HEK293T (cell line): ENCODE data around the gene TBX5.

Experiments
- CTCF ChIA-PET: fragments of 350-600 bp; formaldehyde crosslinking; extraction: SDS; loops from one replicate; lab custom pipeline; 2021; ENCODE audit warnings: antibody characterized with exemption, inconsistent platforms; lab: Yijun Ruan, JAX
- POLR2A ChIA-PET: fragments of 350-600 bp; formaldehyde crosslinking; extraction: SDS; loops from one replicate; lab custom pipeline; 2020; ENCODE audit warnings: antibody characterized with exemption, inconsistent platforms; lab: Yijun Ruan, JAX
- DNase-seq: peaks from one replicate; pipeline ENCODE4 v3.0.0; 2012; ENCODE audit warnings: mixed read lengths; ENCODE audit errors: extremely low spot score
- ARNT ChIP-seq: fragments of 450-650 bp; IDR thresholded peaks from 2 replicates; pipeline ENCODE4 v1.6.1; 2017; ENCODE audit warnings: mild to moderate bottlenecking
- BHLHE40 ChIP-seq: fragments of 450-650 bp; IDR thresholded peaks from 2 replicates; pipeline ENCODE4 v1.6.1; 2016; ENCODE audit warnings: mild to moderate bottlenecking, moderate library complexity, borderline replicate concordance
- CTBP1 ChIP-seq: fragments of 450-650 bp; IDR thresholded peaks from 2 replicates; pipeline ENCODE4 v1.6.1; 2016; ENCODE audit warnings: borderline replicate concordance
- ELF4 ChIP-seq: fragments of 450-650 bp; IDR thresholded peaks from 2 replicates; pipeline ENCODE4 v1.6.1; 2017; ENCODE audit warnings: antibody characterized with exemption
- FOXA1 ChIP-seq: fragments of 450-650 bp; IDR thresholded peaks from 2 replicates; pipeline ENCODE4 v1.6.1; 2016; ENCODE audit warnings: mild to moderate bottlenecking
- FOXK2 ChIP-seq: fragments of 450-650 bp; IDR thresholded peaks from 2 replicates; pipeline ENCODE4 v1.6.1; 2016; ENCODE audit warnings: mild to moderate bottlenecking
- FOXM1 ChIP-seq: fragments of 450-650 bp; IDR thresholded peaks from 2 replicates; pipeline ENCODE4 v1.6.1; 2017; ENCODE audit warnings: mild to moderate bottlenecking, borderline replicate concordance
- HDGF ChIP-seq: fragments of 450-650 bp; IDR thresholded peaks from 2 replicates; pipeline ENCODE4 v1.6.1; 2017; ENCODE audit warnings: antibody characterized with exemption, borderline replicate concordance
- L3MBTL2 ChIP-seq: fragments of 450-650 bp; conservative IDR thresholded peaks from 2 replicates; pipeline ENCODE4 v1.6.1; 2016; ENCODE audit warnings: mild to moderate bottlenecking
- LEF1 ChIP-seq: fragments of 450-650 bp; IDR thresholded peaks from 2 replicates; pipeline ENCODE4 v1.6.1; 2017; ENCODE audit warnings: mild to moderate bottlenecking, borderline replicate concordance
- NFRKB ChIP-seq: fragments of 450-650 bp; IDR thresholded peaks from 2 replicates; pipeline ENCODE4 v1.6.1; 2016; ENCODE audit warnings: mild to moderate bottlenecking, moderate library complexity
- SP1 ChIP-seq: fragments of 450-650 bp; IDR thresholded peaks from 2 replicates; pipeline ENCODE4 v1.6.1; 2017
- SUZ12 ChIP-seq: fragments of 450-650 bp; IDR thresholded peaks from 2 replicates; pipeline ENCODE4 v1.6.1; 2016; ENCODE audit warnings: mild to moderate bottlenecking
- TARDBP ChIP-seq: fragments of 450-650 bp; IDR thresholded peaks from 2 replicates; pipeline ENCODE4 v1.6.1; 2016
- ZNF384 ChIP-seq: fragments of 450-650 bp; IDR thresholded peaks from 2 replicates; pipeline ENCODE4 v1.6.1; 2016
- TF ChIP-seq, protein P1 (sequence below): fragments of 450-650 bp; IDR thresholded peaks from 2 replicates; pipeline ENCODE4 v1.6.1; 2016

The TBX5 gene

DNA sequence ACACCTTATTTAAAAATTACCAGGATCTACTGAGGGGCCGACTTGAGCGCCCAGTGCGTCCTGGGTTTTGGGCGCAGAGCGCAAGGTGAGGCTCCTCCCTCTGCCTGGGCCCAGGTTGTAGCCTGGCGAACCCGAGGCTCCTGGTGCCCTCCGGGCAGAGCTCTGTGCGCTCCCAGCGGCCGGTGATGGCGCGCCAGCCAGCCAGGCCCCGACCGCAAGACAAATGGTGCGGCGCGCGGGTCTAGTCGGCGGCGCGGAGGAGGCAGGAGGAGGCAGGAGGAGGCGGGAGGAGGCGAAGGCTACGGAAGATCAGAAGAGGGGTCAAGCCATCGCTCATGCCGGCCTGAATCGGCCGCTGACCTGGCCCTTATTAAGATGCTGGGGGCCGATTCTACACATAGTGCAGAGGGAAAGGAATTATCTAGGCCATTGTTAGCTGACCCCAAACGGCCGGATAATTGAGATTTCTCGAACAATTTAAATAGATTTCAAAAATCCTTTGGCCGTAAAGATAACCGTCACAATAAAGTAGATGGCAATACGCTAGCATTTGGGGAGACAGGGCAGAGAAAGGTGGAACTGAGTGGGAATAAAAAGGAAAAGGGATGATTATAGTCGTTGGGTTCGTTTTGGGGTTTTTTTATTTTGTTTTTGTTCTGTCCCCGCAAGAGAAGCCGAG is 2.8 kb downstream of the TBX5 start:
- ChIA-PET POLR2A (no interaction called here), CTCF (no interaction called here)
- DNase-seq, result no peak

DNA sequence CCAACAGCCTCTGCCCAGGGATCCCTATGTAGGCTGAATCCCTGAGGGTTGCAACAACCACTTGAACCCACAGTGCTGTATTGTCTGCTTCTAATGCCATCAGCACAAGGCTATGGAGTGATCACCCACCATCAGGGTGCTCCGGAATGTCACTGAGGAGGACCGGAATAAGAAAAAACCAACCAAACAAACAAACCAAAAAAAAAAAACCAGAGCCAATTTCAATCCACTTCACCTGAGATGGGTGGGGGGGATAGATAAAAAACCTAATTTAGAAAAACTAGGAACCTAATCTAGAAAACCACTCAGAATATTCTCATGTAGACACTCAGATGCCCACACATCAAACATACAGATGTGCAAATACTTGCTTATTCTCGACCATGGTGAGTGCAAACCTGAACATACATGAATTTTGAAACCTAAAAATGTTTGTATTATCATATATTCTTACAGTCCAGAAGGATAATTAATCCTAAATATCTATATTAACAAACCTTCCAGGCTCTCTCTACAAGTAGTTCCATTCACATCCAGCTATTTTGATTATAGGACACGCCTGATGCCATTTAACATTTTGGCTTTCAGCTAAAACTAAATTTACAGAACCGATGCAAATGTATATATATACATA is 3.7 kb downstream of the TBX5 start:
- CTCF ChIA-PET, result no interaction called here

More for the DNA sequence above, 2.8 kb downstream of the TBX5 start:
- TF ChIP-seq, protein P1, sequence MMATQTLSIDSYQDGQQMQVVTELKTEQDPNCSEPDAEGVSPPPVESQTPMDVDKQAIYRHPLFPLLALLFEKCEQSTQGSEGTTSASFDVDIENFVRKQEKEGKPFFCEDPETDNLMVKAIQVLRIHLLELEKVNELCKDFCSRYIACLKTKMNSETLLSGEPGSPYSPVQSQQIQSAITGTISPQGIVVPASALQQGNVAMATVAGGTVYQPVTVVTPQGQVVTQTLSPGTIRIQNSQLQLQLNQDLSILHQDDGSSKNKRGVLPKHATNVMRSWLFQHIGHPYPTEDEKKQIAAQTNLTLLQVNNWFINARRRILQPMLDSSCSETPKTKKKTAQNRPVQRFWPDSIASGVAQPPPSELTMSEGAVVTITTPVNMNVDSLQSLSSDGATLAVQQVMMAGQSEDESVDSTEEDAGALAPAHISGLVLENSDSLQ, result no peak
- TF ChIP-seq SUZ12, result no peak
- no peak for TF ChIP-seq BHLHE40
- no peak for TF ChIP-seq TARDBP
- no peak for TF ChIP-seq HDGF
- no peak for TF ChIP-seq FOXK2
- TF ChIP-seq ARNT, result no peak
- TF ChIP-seq ELF4, result no peak
- no peak for TF ChIP-seq LEF1
- no peak for TF ChIP-seq FOXA1
- TF ChIP-seq SP1, result no peak
- TF ChIP-seq L3MBTL2, result no peak
- no peak for TF ChIP-seq FOXM1
- TF ChIP-seq CTBP1, result no peak
- no peak for TF ChIP-seq NFRKB

DNA sequence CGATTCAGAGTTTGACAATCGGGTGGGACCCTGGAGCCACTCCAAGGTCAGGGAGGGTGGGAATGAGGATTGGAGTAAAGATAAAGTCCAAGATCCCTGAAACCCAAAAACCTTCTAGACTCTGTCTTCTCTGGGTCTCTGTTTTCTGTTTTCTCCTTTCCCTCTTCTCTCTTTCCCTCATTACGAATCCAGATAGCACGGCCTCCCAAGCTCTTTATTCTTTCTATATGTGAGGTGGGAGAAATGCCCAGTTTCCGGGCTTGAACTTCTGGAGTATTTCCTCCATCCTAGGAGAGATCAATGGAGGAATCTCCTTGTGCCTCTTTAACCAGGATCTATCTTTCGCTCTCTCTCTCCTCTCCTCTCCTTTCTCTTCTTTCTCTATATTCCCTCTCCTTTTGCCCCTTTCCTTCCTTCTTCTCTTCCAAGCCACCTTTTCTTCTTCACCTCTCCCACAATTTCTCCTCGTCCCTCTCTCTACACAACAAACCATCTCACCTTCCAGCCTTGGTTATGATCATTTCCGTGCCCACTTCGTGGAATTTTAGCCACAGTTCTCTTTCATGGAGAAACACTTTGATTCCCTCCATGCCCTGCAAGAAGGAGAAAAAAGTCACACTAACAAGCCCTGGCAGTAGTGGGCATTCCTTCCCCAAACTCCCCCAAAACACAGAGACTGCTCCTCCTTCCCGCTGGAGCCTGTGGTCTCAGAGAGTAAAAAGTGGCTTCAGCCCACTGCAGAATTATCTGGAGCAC is 4.4 kb downstream of the TBX5 start:
- POLR2A ChIA-PET, result no interaction called here
- CTCF ChIA-PET, result interaction anchor here (0.6 kb wide), 1 partner anchor 800 kb away, joined by 3 read pairs; no protein-coding TSS in a partner anchor
- no peak for DNase-seq
- TF ChIP-seq HDGF, result no peak
- TF ChIP-seq, protein P1, result no peak
- TF ChIP-seq L3MBTL2, result no peak
- no peak for TF ChIP-seq FOXA1
- TF ChIP-seq ZNF384, result no peak
- TF ChIP-seq ARNT, result no peak
- no peak for TF ChIP-seq SUZ12
- TF ChIP-seq FOXM1, result no peak
- no peak for TF ChIP-seq TARDBP
- no peak for TF ChIP-seq LEF1
- TF ChIP-seq BHLHE40, result no peak
- TF ChIP-seq CTBP1, result no peak
- TF ChIP-seq NFRKB, result no peak
- TF ChIP-seq FOXK2, result no peak
- no peak for TF ChIP-seq SP1
- TF ChIP-seq ELF4, result no peak

More for the DNA sequence above, 3.7 kb downstream of the TBX5 start:
- no peak for DNase-seq
- TF ChIP-seq, protein P1, result no peak
- TF ChIP-seq ELF4 (no peak), ZNF384 (no peak), FOXM1 (no peak), LEF1 (no peak)
- POLR2A ChIA-PET, result no interaction called here

DNA sequence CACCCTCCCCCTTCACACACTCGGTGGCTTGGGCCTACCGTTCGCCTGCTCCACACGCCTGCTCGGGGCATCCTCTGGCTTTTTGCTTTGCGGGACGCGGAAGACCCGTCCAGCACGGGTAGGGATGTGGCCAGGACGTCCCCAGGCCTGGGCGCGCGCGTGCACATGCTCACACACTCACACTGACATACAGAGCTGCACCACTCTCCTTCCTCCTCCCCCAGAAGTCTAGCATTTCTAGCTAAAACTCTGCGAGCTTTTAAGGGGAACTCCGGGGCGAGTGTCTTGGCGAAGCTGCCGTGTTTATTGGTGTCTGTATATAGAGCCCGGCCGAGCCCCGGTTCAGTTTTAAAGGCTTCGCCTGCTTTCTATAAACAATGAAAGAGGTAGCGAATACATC is 5.0 kb downstream of the TBX5 start:
- DNase-seq, result no peak
- TF ChIP-seq TARDBP, result no peak
- no peak for TF ChIP-seq FOXM1
- POLR2A ChIA-PET, result no interaction called here
- CTCF ChIA-PET, result interaction anchor here (0.6 kb wide), 1 partner anchor 799 kb away, joined by 3 read pairs; no protein-coding TSS in a partner anchor

DNA sequence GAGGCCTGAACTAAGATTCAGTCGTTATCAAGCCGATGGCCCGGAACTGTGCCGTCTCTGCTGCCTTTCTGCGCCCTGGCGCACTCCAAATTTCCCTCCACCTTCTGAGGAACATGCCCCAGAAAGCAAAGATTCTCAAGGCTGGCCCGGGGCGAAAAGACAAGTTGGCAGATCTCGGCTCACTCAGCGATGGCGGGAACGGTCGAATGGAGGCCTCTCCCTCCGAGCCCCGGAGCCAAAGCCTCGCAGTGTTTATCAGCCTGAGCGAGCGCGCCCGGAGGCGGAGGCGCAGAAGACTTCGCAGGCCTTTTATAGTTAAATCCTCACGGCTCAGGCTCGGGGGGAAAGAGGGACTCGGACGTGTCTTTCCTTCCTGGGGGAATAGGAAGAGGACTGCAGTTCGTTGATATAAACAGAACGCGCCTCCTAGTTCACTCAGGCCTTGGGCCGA is 5.6 kb downstream of the TBX5 start:
- ChIA-PET CTCF (no interaction called here), POLR2A (no interaction called here)
- TF ChIP-seq FOXM1 (no peak), SP1 (no peak), NFRKB (no peak), HDGF (no peak), L3MBTL2 (no peak), CTBP1 (no peak)
- TF ChIP-seq, protein P1, result no peak
- DNase-seq, result no peak
